Stimulated activated CD8-positive, alpha-beta memory T cell treated with anti-CD3 and anti-CD28 coated beads, Interleukin-15, amount 100 ng/mL, for 4 hours (primary cell): ENCODE measurements around the gene RNPS1.

Source experiments
- DNase-seq, 2 donors: peaks; one replicate each; pipeline ENCODE4 v3.0.0-alpha.2; 2020; ENCODE audit warnings: low read depth in 2 of 2

The RNPS1 gene, protein sequence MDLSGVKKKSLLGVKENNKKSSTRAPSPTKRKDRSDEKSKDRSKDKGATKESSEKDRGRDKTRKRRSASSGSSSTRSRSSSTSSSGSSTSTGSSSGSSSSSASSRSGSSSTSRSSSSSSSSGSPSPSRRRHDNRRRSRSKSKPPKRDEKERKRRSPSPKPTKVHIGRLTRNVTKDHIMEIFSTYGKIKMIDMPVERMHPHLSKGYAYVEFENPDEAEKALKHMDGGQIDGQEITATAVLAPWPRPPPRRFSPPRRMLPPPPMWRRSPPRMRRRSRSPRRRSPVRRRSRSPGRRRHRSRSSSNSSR

GRCh38 chr16:2267913-2268666 lies at the start of gene RNPS1:
Gene RNPS1, minus strand, starts transcription at chr16:2268126. Its CDS starts 3,483 bp downstream, at chr16:2264643.
- peak; percentile 90 to 95 for DNase-seq

GRCh38 chr16:2317231-2318020 lies 49.5 kb upstream of the RNPS1 start:
- no peak for DNase-seq

- no peak for DNase-seq
Observed at GRCh38 chr16:2308089-2308962, 40.4 kb upstream of the RNPS1 start.

GRCh38 chr16:2299915-2300192 lies 31.9 kb upstream of the RNPS1 start:
- no peak for DNase-seq

- no peak for DNase-seq
Observed at GRCh38 chr16:2299121-2299914, 31.4 kb upstream of the RNPS1 start.

- DNase-seq, result no peak
Observed at GRCh38 chr16:2298621-2299020, 30.7 kb upstream of the RNPS1 start.

DNA sequence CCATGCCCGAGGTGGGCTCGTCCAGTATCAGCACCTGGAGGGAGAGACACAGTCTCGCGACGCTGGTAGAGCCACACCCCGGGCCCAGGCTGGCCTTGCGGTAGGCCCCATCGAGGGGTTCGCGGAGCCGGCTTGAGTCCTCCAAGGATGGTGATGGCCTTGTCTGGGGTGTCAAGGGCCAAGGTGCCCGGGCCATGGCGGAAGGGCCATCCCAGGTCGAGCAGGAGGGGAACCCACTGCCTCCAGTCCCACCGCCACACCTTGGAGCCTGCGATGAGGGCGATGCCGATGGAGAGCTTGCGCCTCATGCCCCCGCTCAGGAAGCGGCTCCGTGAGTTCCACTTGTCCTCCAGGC lies 29.6 kb upstream of the RNPS1 start:
- DNase-seq, result no peak

DNA sequence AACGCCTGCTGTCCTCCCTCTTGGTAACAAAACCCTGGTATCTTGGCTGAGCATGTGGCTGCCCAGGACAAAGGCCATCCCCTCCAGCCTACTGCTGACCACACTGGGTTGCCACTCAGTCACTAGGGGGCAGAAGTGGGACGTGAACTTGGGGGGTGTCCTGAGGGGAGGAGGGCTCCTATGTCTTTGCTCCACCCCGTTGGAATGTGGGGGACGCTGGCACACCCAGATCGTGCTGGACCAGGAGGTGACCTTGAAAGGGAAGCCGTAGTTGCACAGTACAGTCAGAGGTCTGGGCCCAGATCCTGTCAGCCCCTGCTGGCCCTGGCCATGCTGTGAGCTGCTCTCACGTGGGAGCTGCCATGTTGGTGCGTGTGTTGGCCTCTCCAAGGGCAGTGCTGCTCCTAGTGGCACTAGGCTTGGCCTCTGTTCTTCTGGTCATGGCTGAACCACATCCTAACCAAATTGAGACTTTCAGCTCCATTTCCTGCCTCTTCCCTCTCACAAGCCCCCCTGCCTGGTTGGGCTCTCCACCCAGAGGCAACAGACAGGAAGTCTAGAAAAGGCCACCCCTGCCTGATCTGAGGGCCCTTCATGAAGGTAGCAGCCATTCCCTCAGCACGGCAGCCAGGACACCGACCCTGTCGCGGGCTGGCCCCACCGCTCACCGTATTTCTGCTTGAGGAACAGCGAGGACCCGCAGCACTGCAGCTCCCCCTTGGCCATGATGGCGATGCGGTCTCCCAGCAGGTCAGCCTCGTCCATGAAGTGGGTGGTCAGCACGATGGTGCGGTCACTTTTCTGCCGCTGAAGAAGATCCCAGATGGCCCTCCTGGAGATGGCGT lies 29.0 kb upstream of the RNPS1 start:
- no peak for DNase-seq

GRCh38 chr16:2295056-2295798 lies 27.3 kb upstream of the RNPS1 start:
- no peak for DNase-seq

DNA sequence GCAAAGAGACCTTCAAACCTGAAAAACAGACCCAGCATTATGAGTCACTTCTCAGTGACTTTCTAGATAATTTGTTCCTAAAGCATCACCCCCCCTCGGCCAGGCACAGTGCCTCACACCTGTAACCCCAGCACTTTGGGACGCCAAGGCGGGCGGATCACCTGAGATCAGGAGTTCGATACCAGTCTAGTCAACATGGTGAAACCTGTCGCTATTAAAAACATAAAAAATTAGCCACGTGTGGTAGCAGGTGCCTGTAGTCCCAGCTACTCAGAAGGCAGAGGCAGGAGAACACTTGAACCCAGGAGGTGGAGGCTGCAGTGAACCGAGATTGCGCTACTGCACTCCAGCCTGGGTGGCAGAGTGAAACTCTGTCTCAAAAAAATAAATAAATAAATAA lies 24.3 kb upstream of the RNPS1 start:
- no peak for DNase-seq

DNA sequence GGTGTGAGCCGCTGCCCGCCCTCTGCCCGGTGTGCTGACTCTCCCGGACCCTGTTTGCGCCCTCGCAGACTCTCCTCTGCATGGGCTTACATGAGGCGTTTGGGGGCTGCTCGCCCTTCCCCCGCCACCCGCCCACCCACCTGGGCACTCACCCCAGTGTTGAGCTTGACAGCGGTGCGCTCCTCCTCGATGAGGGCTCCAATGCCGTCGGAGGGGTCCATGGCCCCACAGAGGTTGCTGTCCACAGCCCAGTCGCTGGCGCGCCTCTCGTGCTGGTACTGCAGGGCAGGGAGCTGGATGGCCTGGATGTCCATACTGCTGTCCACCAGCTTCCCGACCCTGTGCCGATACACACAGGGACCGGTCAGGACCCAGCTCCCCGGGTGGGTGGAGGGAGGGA lies 21.4 kb upstream of the RNPS1 start:
- no peak for DNase-seq

- DNase-seq, result no peak
Observed at GRCh38 chr16:2288726-2289125, 20.8 kb upstream of the RNPS1 start.

DNA sequence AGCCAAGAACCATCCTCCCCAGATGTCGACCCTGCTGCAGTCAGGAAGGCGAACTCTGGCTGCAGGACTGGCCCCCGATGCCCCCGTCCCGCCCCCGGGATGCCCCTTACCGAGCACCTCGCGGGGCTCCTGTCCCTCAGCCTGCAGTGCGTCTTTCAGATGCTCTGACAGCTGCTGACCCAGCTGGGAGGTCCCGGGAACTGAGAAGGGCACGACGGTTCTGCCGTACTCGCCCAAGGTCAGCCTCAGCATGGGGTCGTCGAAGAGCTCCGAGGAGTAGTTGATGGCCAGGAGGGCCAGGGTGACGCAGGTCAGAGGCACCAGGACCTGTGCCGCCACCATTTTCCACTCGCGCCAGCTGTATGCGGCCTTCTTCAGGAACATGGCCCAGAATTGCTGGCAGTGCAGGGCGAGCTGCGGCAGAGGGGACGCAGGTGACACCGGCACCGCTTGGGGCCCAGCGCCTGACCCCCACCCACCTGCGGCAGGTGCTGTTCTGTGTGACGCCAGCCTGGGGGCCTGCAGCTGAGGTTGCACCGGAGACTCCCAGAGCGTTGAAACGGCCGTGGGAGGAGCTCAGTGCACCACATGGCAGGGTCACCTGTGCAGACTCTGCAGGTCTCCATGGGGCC lies 20.1 kb upstream of the RNPS1 start:
- no peak for DNase-seq

DNA sequence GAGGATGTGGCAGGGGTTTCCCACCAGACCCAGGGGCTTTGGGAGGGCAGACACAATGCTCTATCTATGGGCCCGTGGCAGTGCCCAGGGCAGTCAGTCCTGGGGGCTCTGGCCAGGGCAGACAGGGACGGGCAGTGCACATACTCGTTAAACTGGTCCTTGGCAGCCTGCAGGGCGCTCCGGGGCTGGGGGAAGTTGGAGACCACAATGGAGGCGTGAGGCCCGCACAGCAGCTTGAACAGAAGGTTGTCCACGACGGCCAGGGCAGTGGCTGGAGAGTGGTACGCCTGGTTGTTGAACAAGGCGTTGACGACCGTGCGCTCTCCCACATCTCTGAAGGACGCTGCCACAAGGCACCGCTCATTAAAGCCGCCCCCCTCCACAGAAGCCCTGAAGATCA lies 18.6 kb upstream of the RNPS1 start:
- no peak for DNase-seq

- no peak for DNase-seq
Observed at GRCh38 chr16:2285731-2286191, 17.8 kb upstream of the RNPS1 start.

GRCh38 chr16:2284797-2285576 lies 17.1 kb upstream of the RNPS1 start:
- DNase-seq, result no peak

- DNase-seq, result no peak
Observed at GRCh38 chr16:2284001-2284770, 16.3 kb upstream of the RNPS1 start.
